Esophagus muscularis mucosa (tissue), 3 donors: ENCODE measurements around the gene TRPV2.

ENCODE experiments used
- CTCF ChIP-seq, 3 experiments: fragments of 200-600 bp in 2 of 3; fragments of 450-650 bp in 1 of 3; sonication (generic) in 2 of 3; IDR thresholded peaks; one replicate each; pipeline ENCODE4 v1.5.1; 2017 to 2019; ENCODE audit warnings: antibody characterized with exemption in 3 of 3, mild to moderate bottlenecking in 2 of 3, moderate library complexity in 1 of 3
- POLR2AphosphoS5 ChIP-seq, 2 donors: sonication (generic); formaldehyde crosslinking; IDR thresholded peaks; one replicate each; pipeline ENCODE4 v1.6.1; 2017; ENCODE audit warnings: antibody characterized with exemption in 2 of 2

DNA sequence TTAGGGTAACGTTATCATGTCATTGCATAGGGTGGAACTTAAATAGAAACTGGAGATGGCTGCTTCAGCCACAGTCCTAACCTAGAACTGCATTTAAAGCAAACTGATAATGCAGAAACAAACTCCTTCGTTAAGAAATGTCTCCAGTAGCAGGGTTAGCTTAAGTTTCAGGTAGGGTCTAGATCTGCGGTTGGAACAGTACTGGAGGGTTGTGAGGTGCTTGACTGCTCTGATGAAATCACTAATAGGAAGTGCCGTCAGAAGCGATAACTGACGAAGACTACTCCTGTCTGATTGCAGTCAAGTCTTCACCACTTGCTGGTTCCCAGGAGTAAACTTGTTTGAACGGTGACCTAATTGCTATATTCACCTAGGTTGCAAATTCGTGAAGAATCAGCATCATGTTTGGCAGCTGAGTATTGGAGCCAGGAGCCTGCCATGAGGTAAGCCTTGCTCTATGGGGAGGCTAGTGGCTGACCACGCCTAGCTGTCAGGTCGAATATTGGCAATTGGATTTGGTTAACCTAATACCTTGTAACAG is 24.5 kb downstream of the TRPV2 start:
- TF ChIP-seq POLR2AphosphoS5 (IDR thresholded peaks at IDR 0.05), result no peak
- TF ChIP-seq CTCF (IDR thresholded peaks at IDR 0.05), result no peak
